Hepatocyte (in vitro differentiated cells): ENCODE data around the gene ARHGAP26. TPM values are rescaled to one million over a fixed set of nuclear protein-coding genes. Genes with fewer than 3 reads are reported as not detected.

ENCODE experiments used
- DNase-seq: peaks from one replicate; pipeline ENCODE4 v3.0.0-alpha.2; 2016; ENCODE audit warnings: low spot score
- H2AFZ ChIP-seq: fragments of 200-600 bp; sonication (generic); 2 replicates; pipeline ENCODE4 v1.6.0; 2016; ENCODE audit warnings: antibody characterized with exemption, mild to moderate bottlenecking
- H3K27ac ChIP-seq: fragments of 200-600 bp; sonication (generic); 2 replicates; pipeline ENCODE4 v1.5.1; 2016; ENCODE audit warnings: mild to moderate bottlenecking
- H3K27me3 ChIP-seq: fragments of 200-600 bp; sonication (generic); 2 replicates; pipeline ENCODE4 v1.6.1; 2016
- H3K36me3 ChIP-seq: fragments of 200-600 bp; sonication (generic); replicated peaks from 2 replicates; pipeline ENCODE4 v1.5.1; 2016; ENCODE audit warnings: low read depth; ENCODE audit not compliant: insufficient read depth
- H3K4me1 ChIP-seq: fragments of 200-600 bp; sonication (generic); 2 replicates; pipeline ENCODE4 v1.5.1; 2016; ENCODE audit warnings: mild to moderate bottlenecking, moderate library complexity; ENCODE audit not compliant: insufficient read depth
- H3K4me2 ChIP-seq: fragments of 200-600 bp; sonication (generic); 2 replicates; pipeline ENCODE4 v1.6.0; 2016
- H3K4me3 ChIP-seq: fragments of 200-600 bp; sonication (generic); 2 replicates; pipeline ENCODE4 v1.5.1; 2016; ENCODE audit warnings: mild to moderate bottlenecking
- H3K79me2 ChIP-seq: fragments of 200-600 bp; sonication (generic); 2 replicates; pipeline ENCODE4 v1.6.0; 2017; ENCODE audit warnings: mild to moderate bottlenecking
- H3K9me2 ChIP-seq: fragments of 200-600 bp; sonication (generic); replicated peaks from 2 replicates; pipeline ENCODE4 v1.6.0; 2017; ENCODE audit warnings: mild to moderate bottlenecking; ENCODE audit not compliant: insufficient read depth
- H3K9me3 ChIP-seq: fragments of 200-600 bp; sonication (generic); 2 replicates; pipeline ENCODE4 v1.5.1; 2016; ENCODE audit warnings: low read depth, mild to moderate bottlenecking
- H4K20me1 ChIP-seq: fragments of 200-600 bp; sonication (generic); 2 replicates; pipeline ENCODE4 v1.6.0; 2016; ENCODE audit warnings: mild to moderate bottlenecking; ENCODE audit not compliant: insufficient read depth, poor library complexity, severe bottlenecking
- CTCF ChIP-seq: fragments of 200-600 bp; sonication (generic); IDR thresholded peaks from 2 replicates; pipeline ENCODE4 v1.5.1; 2016; ENCODE audit warnings: antibody characterized with exemption, mild to moderate bottlenecking; ENCODE audit not compliant: poor library complexity
- EZH2 ChIP-seq: fragments of 200-600 bp; sonication (generic); IDR thresholded peaks from 2 replicates; pipeline ENCODE4 v1.6.1; 2016; ENCODE audit warnings: antibody characterized with exemption, mild to moderate bottlenecking, borderline replicate concordance
- EZH2phosphoT487 ChIP-seq: fragments of 200-600 bp; sonication (generic); IDR thresholded peaks from one replicate; pipeline ENCODE4 v1.6.1; 2018; ENCODE audit warnings: antibody characterized with exemption, mild to moderate bottlenecking, low read depth, moderate library complexity; ENCODE audit not compliant: unreplicated experiment, severe bottlenecking
- WGBS: methylation state at CpG from one replicate; pipeline ENCODE4 v1.1.6; 2016; ENCODE audit warnings: low lambda C conversion rate; ENCODE audit errors: missing lambda C conversion rate; 5-methylcytosine and 5-hydroxymethylcytosine counted together
- polyA plus RNA-seq: library from polyadenylated mRNA; unstranded; fragments of >200 nt; fragmentation: Nextera tagmentation; extraction: Ambion mirVana; gene quantifications from 2 replicates; pipeline ENCODE4 v1.2.1, GENCODE V29; 2016
- total RNA-seq: library from RNA; depleted of rRNA; stranded (reverse); fragments of >200 nt; gene quantifications from 2 replicates; pipeline ENCODE4 v1.2.3, GENCODE V29; 2014

ARHGAP26 gene
- total and polyA plus RNA-seq, 2 experiments from 2014 or later, result 16.5 to 19.8 TPM

- H3K4me3 ChIP-seq, result no peak overlapping the region
- no peak overlapping the region for H2AFZ ChIP-seq
- H3K79me2 ChIP-seq, result no peaks in the 10 kb centered on the region
- no peaks in the 10 kb centered on the region for H3K9me3 ChIP-seq
- H4K20me1 ChIP-seq, result no peaks in the 10 kb centered on the region
- H3K27me3 ChIP-seq, result no peaks in the 10 kb centered on the region
- whole genome bisulfite sequencing, result 75% methylated on average over 1 of the region's 1 CpG
- H3K27ac ChIP-seq, result no peak overlapping the region
- no peak for TF ChIP-seq EZH2
- TF ChIP-seq EZH2phosphoT487, result no peak
- no peak for TF ChIP-seq CTCF
- no peaks in the 10 kb centered on the region for H3K36me3 ChIP-seq
- no peak for DNase-seq
- H3K4me2 ChIP-seq, result no peak overlapping the region
- H3K4me1 ChIP-seq, result no peaks in the 10 kb centered on the region
- H3K9me2 ChIP-seq, result no peaks in the 10 kb centered on the region
These were observed 429.0 kb downstream of the ARHGAP26 start for GRCh38 chr5:143199161-143199560.

DNA sequence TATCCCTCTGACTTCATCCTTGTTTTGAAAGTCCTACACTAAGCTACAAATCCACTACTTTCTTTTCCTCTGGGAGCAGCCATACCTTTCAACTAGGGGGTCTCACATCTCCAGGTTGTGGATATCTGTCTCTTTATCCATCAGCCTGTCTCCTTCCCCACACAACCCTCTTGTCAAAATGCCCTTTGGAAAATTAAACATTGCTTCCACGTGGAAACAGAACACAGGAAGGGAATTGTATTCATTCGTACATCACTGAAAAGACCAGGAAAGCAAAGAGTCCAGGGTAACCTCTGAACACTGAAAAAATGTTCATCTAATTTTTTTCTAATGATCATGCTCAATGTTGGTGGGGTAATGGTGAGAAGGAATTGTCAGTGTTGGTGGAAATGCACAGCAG lies 429.7 kb downstream of the ARHGAP26 start:
- no peak overlapping the region for H3K4me2 ChIP-seq
- no peak for TF ChIP-seq CTCF
- no peak for TF ChIP-seq EZH2phosphoT487
- TF ChIP-seq EZH2, result no peak
- H2AFZ ChIP-seq, result no peak overlapping the region
- H4K20me1 ChIP-seq, result no peaks in the 10 kb centered on the region
- WGBS, result 85% methylated on average over 2 of the region's 2 CpGs
- H3K4me3 ChIP-seq, result no peak overlapping the region
- no peaks in the 10 kb centered on the region for H3K36me3 ChIP-seq
- no peaks in the 10 kb centered on the region for H3K27me3 ChIP-seq
- DNase-seq, result no peak
- H3K9me3 ChIP-seq, result no peaks in the 10 kb centered on the region
- H3K4me1 ChIP-seq, result no peaks in the 10 kb centered on the region
- no peaks in the 10 kb centered on the region for H3K79me2 ChIP-seq
- no peak overlapping the region for H3K27ac ChIP-seq
- no peaks in the 10 kb centered on the region for H3K9me2 ChIP-seq

DNA sequence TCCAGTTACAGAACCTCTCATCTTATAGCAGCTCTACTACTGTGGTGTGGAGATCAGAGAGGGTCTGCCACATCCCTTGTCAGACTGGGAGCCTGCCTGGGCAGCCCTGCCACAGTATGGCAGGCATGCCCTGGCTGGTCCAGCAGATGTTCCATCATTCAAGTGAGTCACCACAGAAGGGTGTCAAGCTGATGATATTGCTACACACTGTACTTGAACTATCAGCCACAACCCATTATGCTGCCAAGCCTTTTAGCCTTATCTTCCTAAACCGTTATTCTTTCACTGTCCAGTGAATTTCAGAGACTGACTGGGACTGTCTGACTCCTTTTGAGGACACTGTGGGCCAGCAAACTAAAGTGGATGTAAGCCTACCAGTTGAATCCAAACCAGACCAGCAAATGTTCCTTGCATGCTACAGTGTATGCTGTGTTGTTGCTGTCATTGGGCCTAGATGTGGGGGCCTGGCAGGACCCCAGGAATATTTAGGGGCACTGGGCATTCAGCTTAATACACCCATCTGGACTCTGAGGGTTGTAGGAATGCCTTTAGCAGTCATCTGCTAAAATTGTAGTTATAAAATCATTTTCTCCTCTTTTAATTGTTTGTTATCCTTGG lies 430.7 kb downstream of the ARHGAP26 start:
- no peaks in the 10 kb centered on the region for H4K20me1 ChIP-seq
- H3K4me2 ChIP-seq, result no peak overlapping the region
- WGBS, result 59% methylated on average over 1 of the region's 1 CpG
- no peaks in the 10 kb centered on the region for H3K79me2 ChIP-seq
- no peaks in the 10 kb centered on the region for H3K36me3 ChIP-seq
- H3K4me1 ChIP-seq, result no peaks in the 10 kb centered on the region
- no peaks in the 10 kb centered on the region for H3K9me3 ChIP-seq
- no peaks in the 10 kb centered on the region for H3K27me3 ChIP-seq
- no peak overlapping the region for H3K4me3 ChIP-seq
- TF ChIP-seq CTCF (no peak), EZH2 (no peak), EZH2phosphoT487 (no peak)
- H2AFZ ChIP-seq, result no peak overlapping the region
- no peak for DNase-seq
- no peak overlapping the region for H3K27ac ChIP-seq
- no peaks in the 10 kb centered on the region for H3K9me2 ChIP-seq
